CD14-positive monocyte (primary cell): ENCODE measurements around the gene FNDC10. TPM values are rescaled to one million over a fixed set of nuclear protein-coding genes. Genes with fewer than 3 reads are reported as not detected.

ENCODE experiments used
- DNase-seq, 3 donors: peaks; one replicate each; pipeline ENCODE4 v3.0.0-alpha.2; 2011 to 2022
- H2AFZ ChIP-seq: 2 replicates; pipeline ENCODE4 v1.6.0; 2012; ENCODE audit warnings: mild to moderate bottlenecking, low read depth, low read length, inconsistent platforms; ENCODE audit not compliant: insufficient read depth, poor library complexity, severe bottlenecking
- H3K27ac ChIP-seq, 2 donors: 1 replicate in 1 of 2; 2 replicates in 1 of 2; pipeline ENCODE4 v1.5.1; 2012 to 2013; ENCODE audit warnings: low read length in 2 of 2, control low read depth in 1 of 2, inconsistent platforms in 1 of 2, low read depth in 1 of 2, mild to moderate bottlenecking in 1 of 2
- H3K27me3 ChIP-seq, 2 donors: one replicate each; pipeline versions ENCODE4 v1.6.0 to v1.6.1; 2011 to 2013; ENCODE audit warnings: low read length in 2 of 2; ENCODE audit not compliant: control insufficient read depth in 2 of 2, insufficient read depth in 2 of 2
- H3K36me3 ChIP-seq, 2 donors: replicated peaks in 1 of 2; 1 replicate in 1 of 2; 2 replicates in 1 of 2; pipeline versions ENCODE4 v1.5.1 to v1.6.1; 2012 to 2013; ENCODE audit warnings: low read length in 2 of 2, control low read depth in 1 of 2, inconsistent platforms in 1 of 2, mild to moderate bottlenecking in 1 of 2; ENCODE audit not compliant: insufficient read depth in 2 of 2, control insufficient read depth in 1 of 2
- H3K4me1 ChIP-seq, 2 donors: 1 replicate in 1 of 2; 2 replicates in 1 of 2; pipeline versions ENCODE4 v1.5.1 to v1.6.1; 2012 to 2013; ENCODE audit warnings: low read length in 2 of 2, control low read depth in 1 of 2, inconsistent platforms in 1 of 2, mild to moderate bottlenecking in 1 of 2, moderate library complexity in 1 of 2; ENCODE audit not compliant: insufficient read depth in 2 of 2, control insufficient read depth in 1 of 2
- H3K4me2 ChIP-seq: replicated peaks from 2 replicates; pipeline ENCODE3; 2012; ENCODE audit warnings: low read length, moderate library complexity, mild to moderate bottlenecking; ENCODE audit not compliant: poor library complexity, severe bottlenecking; ENCODE audit errors: extremely low read depth
- H3K4me3 ChIP-seq, 3 experiments: fragments of 200-600 bp in 1 of 3; sonication (generic) in 1 of 3; replicated peaks in 1 of 3; 1 replicate in 2 of 3; 2 replicates in 1 of 3; pipeline ENCODE4 v1.5.1; 2011 to 2013; ENCODE audit warnings: low read length in 3 of 3, mild to moderate bottlenecking in 3 of 3, control low read depth in 2 of 3, low read depth in 2 of 3, inconsistent platforms in 1 of 3, moderate library complexity in 1 of 3
- H3K79me2 ChIP-seq: 2 replicates; pipeline ENCODE4 v1.6.0; 2012; ENCODE audit warnings: mild to moderate bottlenecking, control low read depth, inconsistent platforms, low read length, moderate library complexity; ENCODE audit not compliant: insufficient read depth
- H3K9ac ChIP-seq: 2 replicates; pipeline ENCODE4 v1.6.0; 2017; ENCODE audit warnings: low read length, mild to moderate bottlenecking; ENCODE audit not compliant: insufficient read depth, poor library complexity, severe bottlenecking
- H3K9me3 ChIP-seq, 2 donors: replicated peaks in 1 of 2; 1 replicate in 1 of 2; 2 replicates in 1 of 2; pipeline versions ENCODE4 v1.5.1 to v1.6.1; 2012 to 2013; ENCODE audit warnings: low read length in 2 of 2, control low read depth in 1 of 2; ENCODE audit not compliant: control insufficient read depth in 1 of 2, insufficient read depth in 1 of 2
- H4K20me1 ChIP-seq: 2 replicates; pipeline ENCODE4 v1.6.0; 2012; ENCODE audit warnings: mild to moderate bottlenecking, low read length, control low read depth, moderate library complexity; ENCODE audit not compliant: insufficient read depth
- H3K27ac Mint-ChIP-seq, 7 donors: one replicate each; pipeline ENCODE4 v1.8.0; 2020; ENCODE audit warnings: mild to moderate bottlenecking in 7 of 7, mixed read lengths in 7 of 7, moderate library complexity in 6 of 7, inconsistent platforms in 2 of 7
- H3K27me3 Mint-ChIP-seq, 3 donors: one replicate each; pipeline ENCODE4 v1.8.0; 2021 to 2022; ENCODE audit warnings: low read depth in 3 of 3, mild to moderate bottlenecking in 3 of 3, mixed read lengths in 3 of 3, moderate library complexity in 3 of 3, inconsistent platforms in 1 of 3
- H3K36me3 Mint-ChIP-seq, 2 donors: one replicate each; pipeline ENCODE4 v1.8.0; 2020; ENCODE audit warnings: mixed read lengths in 2 of 2, inconsistent platforms in 1 of 2, mild to moderate bottlenecking in 1 of 2
- H3K4me1 Mint-ChIP-seq: one replicate; pipeline ENCODE4 v1.8.0; 2020; ENCODE audit warnings: mild to moderate bottlenecking, mixed read lengths
- H3K4me3 Mint-ChIP-seq, 2 donors: one replicate each; pipeline ENCODE4 v1.8.0; 2020; ENCODE audit warnings: mild to moderate bottlenecking in 2 of 2, mixed read lengths in 2 of 2, moderate library complexity in 1 of 2
- H3K9me3 Mint-ChIP-seq, 7 donors: one replicate each; pipeline ENCODE4 v1.8.0; 2020 to 2022; ENCODE audit warnings: mixed read lengths in 7 of 7, mild to moderate bottlenecking in 6 of 7, moderate library complexity in 6 of 7, inconsistent platforms in 2 of 7
- WGBS: methylation state at CpG from one replicate; pipeline ENCODE4 v1.1.5; 2013; ENCODE audit warnings: missing lambda C conversion rate; ENCODE audit not compliant: insufficient coverage; 5-methylcytosine and 5-hydroxymethylcytosine counted together
- intact Hi-C, 2 donors: fragments of 100-400 bp; cut with micrococcal nuclease; formaldehyde crosslinking; loops; one replicate each; pipeline versions ENCODE4 v1.15.0 to v1.15.1; 2023
- polyA plus RNA-seq, 3 donors: library from polyadenylated mRNA; depleted of rRNA in 1 of 3; unstranded in 2 of 3; stranded (reverse) in 1 of 3; fragments of 300-500 nt in 2 of 3; fragments of >200 nt in 1 of 3; fragmentation: Illumina TruSeq in 2 of 3; gene quantifications; 1 replicate in 2 of 3; 2 replicates in 1 of 3; pipeline ENCODE4 v1.2.3, GENCODE V29; 2012 to 2021
- TF ChIP-seq, protein P1 (sequence below): fragments of 200-600 bp; IDR thresholded peaks from one replicate; pipeline ENCODE4 v1.8.0; 2022; ENCODE audit warnings: antibody characterized with exemption, mild to moderate bottlenecking

Gene FNDC10
- polyA plus RNA-seq, 3 donors: 0.46 to 3.4 (median 1.5) TPM

DNA sequence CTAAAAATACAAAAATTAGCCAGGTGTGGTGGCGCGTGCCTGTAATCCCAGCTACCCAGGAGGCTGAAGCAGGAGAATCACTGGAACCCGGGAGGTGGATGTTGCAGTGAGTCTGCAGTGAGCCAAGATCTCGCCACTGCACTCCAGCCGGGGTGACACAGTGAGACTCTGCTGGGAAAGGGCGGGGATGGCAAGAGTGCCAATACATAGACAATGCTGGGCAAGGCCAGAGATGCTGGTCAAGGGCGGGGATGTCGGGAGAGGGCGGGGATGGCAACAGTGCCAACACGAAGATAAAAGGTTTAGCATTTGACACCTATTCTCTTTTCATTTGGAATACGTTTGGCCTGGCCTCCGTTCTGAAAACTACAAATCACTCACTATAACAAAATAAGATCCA lies 36.2 kb downstream of the FNDC10 start:
- H3K4me1 ChIP-seq: no peaks in the 10 kb centered on the region
- H3K36me3 ChIP-seq: peaks cover 56 to 84% of the 10 kb centered on the region in 2 donors
- H3K4me3 Mint-ChIP-seq: no peak overlapping the region
- peaks cover 98% of the 10 kb centered on the region for H4K20me1 ChIP-seq
- WGBS: 97% methylated on average over 12 of the region's 12 CpGs
- DNase-seq: no peak
- no peak overlapping the region for H3K9ac ChIP-seq
- peak overlapping the region in 1 of 7 donors; percentile 5 for H3K27ac Mint-ChIP-seq
- no peak overlapping the region for H3K4me3 ChIP-seq
- no peak overlapping the region for H2AFZ ChIP-seq
- no peak overlapping the region for H3K27ac ChIP-seq
- H3K36me3 Mint-ChIP-seq: peaks cover 52 to 72% of the 10 kb centered on the region in 2 donors
- H3K79me2 ChIP-seq: peaks cover 78% of the 10 kb centered on the region
- H3K27me3 ChIP-seq: no peaks in the 10 kb centered on the region
- no peaks in the 10 kb centered on the region for H3K9me3 Mint-ChIP-seq
- H3K4me2 ChIP-seq: no peak overlapping the region
- intact Hi-C loops: no loop called here
- TF ChIP-seq, protein P1, sequence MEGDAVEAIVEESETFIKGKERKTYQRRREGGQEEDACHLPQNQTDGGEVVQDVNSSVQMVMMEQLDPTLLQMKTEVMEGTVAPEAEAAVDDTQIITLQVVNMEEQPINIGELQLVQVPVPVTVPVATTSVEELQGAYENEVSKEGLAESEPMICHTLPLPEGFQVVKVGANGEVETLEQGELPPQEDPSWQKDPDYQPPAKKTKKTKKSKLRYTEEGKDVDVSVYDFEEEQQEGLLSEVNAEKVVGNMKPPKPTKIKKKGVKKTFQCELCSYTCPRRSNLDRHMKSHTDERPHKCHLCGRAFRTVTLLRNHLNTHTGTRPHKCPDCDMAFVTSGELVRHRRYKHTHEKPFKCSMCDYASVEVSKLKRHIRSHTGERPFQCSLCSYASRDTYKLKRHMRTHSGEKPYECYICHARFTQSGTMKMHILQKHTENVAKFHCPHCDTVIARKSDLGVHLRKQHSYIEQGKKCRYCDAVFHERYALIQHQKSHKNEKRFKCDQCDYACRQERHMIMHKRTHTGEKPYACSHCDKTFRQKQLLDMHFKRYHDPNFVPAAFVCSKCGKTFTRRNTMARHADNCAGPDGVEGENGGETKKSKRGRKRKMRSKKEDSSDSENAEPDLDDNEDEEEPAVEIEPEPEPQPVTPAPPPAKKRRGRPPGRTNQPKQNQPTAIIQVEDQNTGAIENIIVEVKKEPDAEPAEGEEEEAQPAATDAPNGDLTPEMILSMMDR: no peak
- no peaks in the 10 kb centered on the region for H3K9me3 ChIP-seq
- peaks cover 0 to 4% (median 0%) of the 10 kb centered on the region in 3 donors for H3K27me3 Mint-ChIP-seq
- H3K4me1 Mint-ChIP-seq: peaks cover 4% of the 10 kb centered on the region

DNA sequence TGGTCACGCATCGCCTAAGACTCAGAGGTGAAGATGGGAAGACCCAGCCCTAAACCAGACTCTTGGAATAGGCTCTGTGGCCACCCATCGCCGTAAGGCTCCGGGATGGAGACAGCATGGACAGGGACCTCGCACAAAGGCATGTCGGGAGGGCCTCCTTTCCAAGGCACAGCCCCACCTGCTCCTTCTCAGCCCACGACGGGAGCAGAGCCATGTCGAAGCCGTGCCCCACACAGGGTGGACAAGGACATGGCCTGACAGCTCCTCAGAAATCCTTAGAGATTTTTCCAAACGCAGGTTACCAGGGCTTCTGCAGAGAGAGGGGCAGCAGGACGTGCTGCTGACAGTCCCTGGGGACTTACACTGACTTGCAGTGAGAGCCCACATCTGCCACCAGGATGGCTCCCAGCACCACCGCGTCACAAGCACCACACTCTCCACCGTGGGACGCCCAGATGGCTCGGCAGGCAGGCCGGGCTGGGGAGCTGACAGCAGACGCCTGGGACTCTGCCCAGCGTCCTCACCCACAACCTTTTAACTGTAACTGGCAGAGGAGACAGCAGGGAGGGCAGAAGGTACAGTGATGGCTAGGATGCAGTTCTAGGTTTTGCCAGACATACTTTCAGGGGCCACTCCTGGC lies 37.3 kb downstream of the FNDC10 start:
- Mint-ChIP-seq H3K27me3 (peaks cover 0 to 4% (median 0%) of the 10 kb centered on the region in 3 donors), H3K9me3 (no peaks in the 10 kb centered on the region), H3K4me1 (peaks cover 4% of the 10 kb centered on the region), H3K27ac (peak overlapping the region in 1 of 7 donors; percentile 30), H3K4me3 (no peak overlapping the region), H3K36me3 (peaks cover 52 to 71% of the 10 kb centered on the region in 2 donors)
- intact Hi-C loops: no loop called here
- Histone ChIP-seq H3K9me3 (no peaks in the 10 kb centered on the region), H2AFZ (no peak overlapping the region), H3K4me2 (no peak overlapping the region), H3K27me3 (no peaks in the 10 kb centered on the region), H3K4me3 (no peak overlapping the region), H3K9ac (no peak overlapping the region), H3K36me3 (peaks cover 56 to 79% of the 10 kb centered on the region in 2 donors), H3K79me2 (peaks cover 67% of the 10 kb centered on the region), H3K27ac (no peak overlapping the region), H4K20me1 (peaks cover 96% of the 10 kb centered on the region), H3K4me1 (no peaks in the 10 kb centered on the region)
- no peak for DNase-seq
- TF ChIP-seq, protein P1: no peak
- 98% methylated on average over 17 of the region's 21 CpGs for WGBS
